Measurements from ENCODE around the gene RHOT1.
"Not testable (repeated sequence)": the region's sequence is repeated elsewhere in the genome, so short reads cannot be mapped to it uniquely, and the experiment has no call there.

RHOT1 gene

DNA sequence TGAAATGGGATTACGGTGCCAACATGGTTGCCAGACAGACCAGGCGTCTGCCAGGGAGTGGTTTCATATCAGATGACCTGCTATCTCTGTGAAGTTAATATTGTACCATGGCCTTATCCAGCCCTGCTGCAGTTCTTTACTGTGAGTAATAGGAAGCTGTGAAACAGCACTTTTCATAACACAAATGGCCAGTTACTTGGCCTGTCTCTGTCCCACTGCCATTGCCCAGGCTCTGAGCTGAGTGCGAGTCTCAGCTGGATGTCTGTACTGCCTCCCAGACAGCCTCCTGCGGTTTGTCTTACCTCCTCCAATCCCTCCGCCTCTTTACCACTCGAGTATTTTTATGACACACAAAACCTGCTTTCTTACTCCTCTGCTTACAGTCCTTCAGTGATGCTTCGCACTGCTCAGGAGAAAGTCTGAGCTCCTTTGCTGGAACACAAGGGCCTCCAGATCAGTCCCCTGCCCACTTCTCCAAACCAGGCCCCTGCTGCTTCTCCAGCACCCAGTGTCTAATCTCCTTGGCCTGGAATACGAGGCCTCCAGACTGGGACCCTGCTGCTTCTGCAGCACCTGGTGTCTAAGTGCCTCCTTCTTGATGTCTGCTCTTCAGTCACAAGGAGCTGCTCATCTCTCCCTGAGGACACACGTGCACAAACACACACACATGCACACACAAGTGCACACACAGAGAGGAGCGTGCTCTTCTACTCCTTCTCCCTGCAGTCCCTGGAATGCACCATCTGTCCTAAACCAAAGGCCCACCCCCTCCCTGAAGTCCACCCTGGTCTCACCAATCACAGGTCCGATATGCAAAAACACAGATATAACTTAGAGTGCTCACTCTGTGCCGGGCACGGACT, 17.1 kb upstream of the RHOT1 start:
- DNase-seq (ENCODE audit: low read depth in 3 of 3), result no peak

DNA sequence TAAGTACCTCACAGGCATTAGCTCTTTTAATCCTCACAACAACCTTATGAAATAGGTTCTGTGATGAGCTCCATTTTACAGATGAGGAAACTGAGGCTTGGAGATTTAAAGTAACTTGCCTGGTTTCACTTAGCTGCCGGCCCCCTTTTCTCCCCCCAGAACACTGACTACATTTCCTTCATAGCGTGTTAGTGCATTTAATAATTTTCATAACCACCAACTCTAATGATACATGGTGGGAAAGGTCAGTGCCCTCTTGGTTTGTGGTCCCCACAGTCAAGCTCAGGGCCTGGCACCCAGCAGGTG, 16.5 kb upstream of the RHOT1 start:
- no peak for DNase-seq (ENCODE audit: low read depth in 3 of 3)

DNA sequence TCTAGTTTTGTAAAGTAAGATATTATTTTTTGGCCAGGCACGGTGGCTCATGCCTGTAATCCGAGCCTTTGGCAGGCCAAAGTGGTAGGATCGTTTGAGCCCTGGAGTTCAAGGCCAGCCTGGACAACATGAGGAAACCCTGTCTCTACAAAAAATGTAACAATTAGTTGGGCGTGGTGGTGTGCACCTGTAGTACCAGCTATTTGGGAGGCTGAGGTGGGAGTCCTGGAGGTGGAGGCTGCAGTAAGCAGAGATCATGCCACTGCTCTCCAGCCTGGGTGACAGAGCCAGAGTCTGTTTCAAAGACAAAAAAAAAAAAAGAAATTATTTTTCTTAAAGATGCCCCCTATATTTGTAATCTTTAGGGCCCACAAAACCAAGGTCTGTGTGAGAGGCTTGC, 16.0 kb upstream of the RHOT1 start:
- DNase-seq (ENCODE audit: low read depth in 3 of 3), result no peak

DNA sequence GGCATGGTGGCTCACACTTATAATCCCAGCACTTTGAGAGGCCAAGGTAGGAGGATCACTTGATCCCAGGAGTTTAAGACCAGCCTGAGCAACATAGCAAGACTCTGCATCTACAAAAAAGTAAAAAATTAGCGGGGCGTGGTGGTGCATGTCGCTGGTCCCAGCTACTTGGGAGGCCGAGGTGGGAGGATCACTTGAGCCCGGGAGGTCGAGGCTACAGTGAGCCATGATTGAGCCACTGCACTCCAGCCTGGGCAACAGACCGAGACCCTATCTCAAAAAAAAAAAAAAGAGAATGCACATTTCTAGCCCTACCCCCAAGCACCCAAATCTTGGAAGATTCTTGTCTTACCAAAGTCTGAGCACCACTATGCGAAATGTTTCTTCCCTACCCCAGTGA, 15.6 kb upstream of the RHOT1 start:
- no peak for DNase-seq (ENCODE audit: low read depth in 3 of 3)

DNA sequence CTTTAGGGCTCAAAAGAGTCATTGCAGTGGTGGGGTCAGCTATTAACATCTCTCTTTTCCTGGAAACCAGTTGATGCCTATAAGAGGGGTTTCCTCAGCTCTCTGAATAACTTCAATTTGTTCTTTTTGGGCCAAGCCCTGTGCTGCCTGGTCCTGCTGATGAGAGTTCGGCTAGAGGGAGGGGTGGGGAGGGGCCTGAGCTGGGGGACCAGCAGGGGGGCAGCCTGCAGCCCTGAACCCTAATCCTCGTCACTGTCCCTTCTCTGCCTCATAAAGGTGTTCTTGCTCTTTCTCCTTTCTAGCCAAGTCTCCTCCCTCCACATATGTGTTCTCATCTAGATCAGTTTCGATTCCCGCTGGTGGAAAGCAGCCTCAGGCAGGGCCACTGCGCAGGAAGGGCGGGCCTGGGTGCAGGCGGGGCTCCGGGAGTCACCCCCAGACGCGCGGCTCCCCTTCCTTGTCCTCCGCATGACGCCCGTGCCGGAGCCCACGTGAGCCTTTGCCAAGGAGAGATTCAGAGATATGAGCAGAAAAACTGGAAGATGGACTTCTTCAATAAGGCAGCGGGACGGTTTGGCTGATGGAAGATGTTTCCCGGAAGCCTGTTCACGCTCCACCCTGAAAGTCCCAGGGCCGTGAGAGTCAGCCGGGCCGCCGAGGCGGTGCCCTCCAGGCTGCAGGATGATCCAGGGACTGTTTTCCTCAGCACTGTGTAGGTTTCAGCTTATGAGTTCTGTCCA, 15.0 kb upstream of the RHOT1 start:
- peak; percentile 57 to 73 (median 72) for DNase-seq (ENCODE audit: low read depth in 3 of 3)

DNA sequence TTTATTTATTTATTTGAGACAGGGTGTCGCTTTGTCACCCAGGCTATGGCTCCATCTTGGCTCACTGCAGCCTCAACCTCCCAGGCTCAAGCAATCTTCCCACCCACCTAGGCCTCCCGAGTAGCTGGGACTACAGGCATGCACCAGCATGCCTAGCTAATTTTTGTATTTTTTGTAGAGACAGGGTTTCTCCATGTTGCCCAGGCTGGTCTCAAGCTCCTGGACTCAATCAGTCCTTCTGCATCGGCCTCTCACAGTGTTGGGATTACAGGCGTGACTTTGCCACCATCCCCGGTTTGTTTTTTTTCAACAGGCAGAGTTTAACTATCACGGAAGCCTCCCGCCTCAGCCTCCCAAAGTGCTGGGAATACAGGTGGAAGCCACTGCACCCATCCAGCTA, 13.8 kb upstream of the RHOT1 start:
- not testable (repeated sequence) for DNase-seq (ENCODE audit: low read depth in 3 of 3)

DNA sequence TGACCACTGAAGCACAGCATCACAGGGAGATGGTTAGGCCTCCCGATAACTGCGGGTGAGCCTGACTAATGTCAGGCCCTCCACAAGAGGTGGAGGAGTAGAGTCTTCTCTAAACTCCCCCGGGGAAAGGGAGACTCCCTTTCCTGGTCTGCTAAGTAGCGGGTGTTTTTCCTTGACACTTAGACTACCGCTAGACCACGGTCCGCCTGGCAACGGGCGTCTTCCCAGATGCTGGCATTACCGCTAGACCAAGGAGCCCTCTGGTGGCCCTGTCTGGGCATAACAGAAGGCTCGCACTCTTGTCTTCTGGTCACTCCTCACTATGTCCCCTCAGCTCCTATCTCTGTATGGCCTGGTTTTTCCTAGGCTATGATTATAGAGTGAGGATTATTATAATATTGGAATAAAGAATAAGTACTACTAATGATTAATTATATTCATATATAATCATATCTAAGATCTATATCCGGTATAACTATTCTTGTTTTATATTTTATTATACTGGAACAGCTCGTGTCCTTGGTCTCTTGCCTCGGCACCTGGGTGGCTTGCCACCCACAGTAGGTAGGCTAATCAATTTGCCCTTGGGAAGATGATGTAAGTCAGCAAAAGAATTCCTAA, 6.7 kb upstream of the RHOT1 start:
- DNase-seq (ENCODE audit: low read depth in 3 of 3), result not testable (repeated sequence)

DNA sequence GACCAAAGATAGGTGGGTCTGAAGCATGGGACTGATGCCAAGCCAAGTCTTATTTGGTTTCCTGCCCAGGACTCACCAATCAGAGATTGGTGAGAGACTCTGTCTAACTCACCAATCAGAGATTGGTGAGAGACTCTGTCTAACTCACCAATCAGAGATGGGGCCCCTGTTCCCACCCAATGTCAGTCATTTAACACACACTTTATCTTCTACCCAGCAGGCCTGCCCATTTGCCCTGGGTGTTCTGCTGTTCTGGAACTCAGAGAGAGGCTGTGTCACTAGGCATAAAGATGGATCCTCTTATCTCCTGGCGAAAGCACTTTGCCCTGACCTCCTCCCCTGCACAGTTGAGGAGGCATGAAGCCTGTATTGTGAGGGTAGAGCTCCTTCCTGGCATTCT, 5.4 kb upstream of the RHOT1 start:
- no peak for DNase-seq (ENCODE audit: low read depth in 3 of 3)

DNA sequence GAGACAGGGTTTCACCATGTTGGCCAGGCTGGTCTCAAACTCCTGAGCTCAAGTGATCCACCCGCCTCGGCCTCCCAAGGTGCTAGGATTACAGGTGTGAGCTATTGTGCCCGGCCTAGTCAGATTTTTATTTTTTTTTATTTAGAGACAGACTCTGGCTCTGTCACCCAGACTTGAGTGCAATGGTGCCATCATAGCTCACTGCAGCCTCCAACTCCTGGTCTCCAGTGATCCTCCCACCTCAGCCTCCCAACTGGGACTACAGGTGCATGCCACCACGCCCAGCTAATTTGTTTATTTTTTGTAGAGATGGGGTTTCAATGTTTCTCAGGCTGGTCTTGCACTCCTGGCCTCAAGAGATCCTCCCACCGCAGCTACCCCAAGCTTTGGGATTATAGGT, 2.8 kb upstream of the RHOT1 start:
- DNase-seq (ENCODE audit: low read depth in 3 of 3), result not testable (repeated sequence)

DNA sequence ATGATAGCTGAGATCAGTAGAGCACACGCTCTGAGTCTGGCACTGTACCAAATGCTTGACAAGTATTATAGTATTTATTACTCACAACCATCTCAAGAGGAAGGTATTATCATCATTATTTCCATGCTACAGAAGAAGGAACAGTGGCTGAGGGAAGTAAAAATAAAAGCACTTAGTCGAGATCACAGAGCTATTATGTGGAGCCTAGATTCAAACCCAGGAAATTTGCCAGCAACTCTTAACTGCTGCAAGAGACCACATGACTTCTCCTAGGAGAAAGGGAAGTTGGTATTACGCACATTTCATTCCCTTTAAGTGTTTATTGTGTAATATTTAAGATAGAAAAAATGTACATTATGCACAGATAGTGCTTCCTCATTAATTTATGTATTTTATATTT, 1.0 kb upstream of the RHOT1 start:
- no peak for DNase-seq (ENCODE audit: low read depth in 3 of 3)

DNA sequence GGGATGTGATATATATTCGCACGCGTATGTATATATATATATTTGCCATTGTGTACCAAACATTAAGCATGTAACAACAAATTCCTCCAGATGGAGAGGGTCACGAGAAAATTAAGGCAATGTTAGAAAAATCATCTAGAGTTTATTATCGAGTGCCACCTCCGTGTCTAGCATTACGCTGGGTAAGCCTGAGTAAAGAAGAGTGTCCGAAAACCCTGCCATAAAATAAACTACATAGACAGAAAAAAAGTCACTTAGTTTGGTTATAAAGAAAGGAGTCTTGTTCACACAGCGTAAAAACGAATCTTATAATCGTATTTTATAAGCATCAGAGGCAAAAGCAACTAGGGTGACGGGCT, 644 bp upstream of the RHOT1 start:
- no peak for DNase-seq (ENCODE audit: low read depth in 3 of 3)

DNA sequence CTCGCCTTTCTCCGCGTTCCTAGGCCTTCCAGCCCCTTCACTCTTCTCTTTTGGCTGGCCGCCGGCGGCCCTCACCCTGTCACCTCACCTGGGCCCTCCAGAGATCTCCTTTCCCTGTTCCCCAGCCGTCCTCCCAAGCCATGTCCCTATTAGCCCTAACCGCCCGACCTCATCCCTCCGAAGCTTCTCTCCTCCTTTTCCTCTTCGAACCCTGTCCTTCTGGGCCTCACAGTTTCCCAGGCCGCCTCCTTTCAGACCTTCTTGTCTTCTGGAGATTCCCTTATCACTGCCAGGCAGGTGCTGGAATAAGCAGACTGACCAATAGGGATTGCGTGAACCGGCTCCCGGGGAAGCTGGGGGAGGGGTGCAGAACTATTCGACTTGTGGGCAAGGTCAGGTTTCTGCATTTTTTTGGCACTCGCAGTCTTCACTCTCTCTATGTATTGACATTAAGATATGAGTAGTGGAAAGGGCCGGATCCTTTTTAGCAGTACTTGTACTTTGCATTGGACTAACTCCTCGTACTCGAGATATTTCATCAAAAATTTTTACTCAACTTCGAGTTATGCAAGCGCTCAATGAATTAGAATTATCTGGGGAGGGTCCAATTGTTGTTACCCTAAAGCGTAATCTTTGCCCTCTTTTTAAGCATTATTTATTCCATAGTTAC, 690 bp downstream of the RHOT1 start:
- no peak for DNase-seq (ENCODE audit: low read depth in 3 of 3)

DNA sequence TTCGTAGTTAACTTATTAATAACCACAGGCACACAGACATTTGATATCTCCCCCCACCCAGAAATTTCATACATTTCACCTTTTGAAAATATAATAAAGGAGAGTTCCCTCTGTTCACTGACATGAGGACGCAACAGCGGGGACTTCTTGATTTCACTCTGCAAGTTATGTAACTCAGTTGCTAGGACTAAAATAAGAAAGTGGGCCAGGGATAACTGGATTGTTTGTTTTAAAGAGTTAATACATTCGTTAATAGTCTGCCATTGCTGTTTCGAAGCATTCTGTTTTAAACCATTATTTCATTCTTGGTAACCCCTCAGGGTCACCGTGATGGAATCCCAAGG, 1.2 kb downstream of the RHOT1 start:
- DNase-seq (ENCODE audit: low read depth in 3 of 3), result no peak

DNA sequence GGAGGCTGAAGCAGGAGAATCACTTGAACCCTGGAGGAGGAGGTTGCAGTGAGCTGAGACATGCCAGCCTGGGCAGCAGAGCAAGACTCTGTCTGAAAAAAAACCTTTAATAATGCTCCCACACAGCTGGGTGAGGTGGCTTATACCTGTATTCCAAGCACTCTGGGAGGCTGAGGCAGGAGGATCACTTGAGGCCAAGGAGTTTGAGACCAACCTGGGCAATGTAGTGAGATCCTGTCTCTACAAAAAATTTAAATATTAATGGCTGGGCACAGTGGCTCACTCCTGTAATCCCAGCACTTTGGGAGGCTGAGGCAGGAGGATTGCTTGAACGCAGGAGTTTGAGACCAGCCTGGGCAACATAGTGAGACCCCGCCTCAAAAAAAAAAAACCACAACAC, 2.1 kb downstream of the RHOT1 start:
- not testable (repeated sequence) for DNase-seq (ENCODE audit: low read depth in 3 of 3)

DNA sequence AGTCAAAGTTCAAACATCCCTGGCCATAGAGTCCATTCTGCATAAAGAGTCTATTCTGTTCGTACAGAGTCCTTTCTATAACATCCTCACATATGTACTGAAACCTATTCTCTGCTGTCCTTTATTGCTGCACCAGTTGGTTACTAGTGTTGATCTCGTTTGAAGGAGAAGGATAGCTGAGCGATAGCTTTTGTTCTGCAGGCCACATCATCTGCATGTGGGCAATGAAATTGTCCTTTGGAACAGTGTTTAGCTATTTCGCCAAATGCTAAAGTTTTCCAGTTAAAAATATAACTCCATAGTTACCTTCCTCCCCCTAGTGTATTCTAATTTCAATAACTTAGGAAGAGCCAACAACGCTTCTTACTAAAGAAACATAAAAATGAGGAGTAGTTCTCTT, 6.0 kb downstream of the RHOT1 start:
- DNase-seq (ENCODE audit: low read depth in 3 of 3), result no peak

DNA sequence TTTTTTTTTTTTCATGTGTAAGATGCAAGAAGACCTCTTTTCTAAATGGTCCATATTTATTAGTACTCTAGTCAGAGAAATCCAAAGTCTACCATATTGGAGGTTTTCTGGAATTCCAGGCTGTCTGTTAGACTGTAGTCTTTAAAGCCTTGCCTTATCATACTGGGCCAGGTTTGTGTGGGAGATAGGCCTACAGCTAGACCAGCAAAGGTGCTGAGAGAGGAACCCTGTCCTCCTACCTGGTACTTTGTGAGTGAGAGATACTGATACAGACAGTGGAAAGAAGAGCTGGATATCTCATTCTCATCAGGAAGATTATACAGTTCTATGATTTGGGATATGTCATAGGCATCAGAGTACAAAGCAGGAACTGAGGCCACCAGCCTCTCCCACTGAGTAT, 8.1 kb downstream of the RHOT1 start:
- DNase-seq (ENCODE audit: low read depth in 3 of 3), result no peak

DNA sequence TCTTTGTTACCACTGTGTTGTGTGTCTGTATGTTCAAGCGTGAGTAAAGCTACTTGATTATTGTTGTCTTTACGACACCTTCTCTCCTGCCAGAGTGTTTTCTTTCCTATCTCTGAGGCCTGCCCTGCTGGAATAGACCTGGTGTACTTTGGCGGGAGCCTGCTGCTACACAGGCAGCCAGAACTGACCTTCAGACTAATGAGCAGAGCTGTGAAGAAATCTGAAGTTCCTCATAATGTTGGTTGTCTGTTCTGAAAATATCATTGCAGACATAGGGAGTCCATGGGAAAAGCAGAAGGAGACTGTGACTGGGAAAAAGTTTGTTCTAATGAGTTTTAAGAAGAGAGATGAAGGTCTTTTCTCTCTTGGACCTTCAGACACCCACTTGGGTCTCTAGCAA, 9.8 kb downstream of the RHOT1 start:
- DNase-seq (ENCODE audit: low read depth in 3 of 3), result no peak

DNA sequence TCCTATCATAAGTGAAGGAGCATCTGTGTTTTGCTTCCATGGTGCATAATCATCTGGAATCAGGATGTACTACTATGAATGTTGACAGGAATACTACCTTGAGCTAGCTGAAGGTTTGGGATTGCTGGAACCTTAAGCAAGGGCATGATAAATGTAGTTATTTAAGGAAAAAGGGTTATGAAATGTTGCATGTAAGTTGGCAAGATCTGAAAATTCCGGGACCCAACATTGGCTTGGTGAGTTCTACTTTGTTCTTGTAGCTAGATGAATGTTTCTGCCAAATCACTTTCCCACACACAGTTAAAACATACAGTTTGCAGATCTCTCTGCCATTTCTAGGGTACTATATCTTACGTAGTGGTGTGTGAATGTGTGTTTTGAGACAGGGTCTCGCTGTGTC, 13.6 kb downstream of the RHOT1 start:
- no peak for DNase-seq (ENCODE audit: low read depth in 3 of 3)

DNA sequence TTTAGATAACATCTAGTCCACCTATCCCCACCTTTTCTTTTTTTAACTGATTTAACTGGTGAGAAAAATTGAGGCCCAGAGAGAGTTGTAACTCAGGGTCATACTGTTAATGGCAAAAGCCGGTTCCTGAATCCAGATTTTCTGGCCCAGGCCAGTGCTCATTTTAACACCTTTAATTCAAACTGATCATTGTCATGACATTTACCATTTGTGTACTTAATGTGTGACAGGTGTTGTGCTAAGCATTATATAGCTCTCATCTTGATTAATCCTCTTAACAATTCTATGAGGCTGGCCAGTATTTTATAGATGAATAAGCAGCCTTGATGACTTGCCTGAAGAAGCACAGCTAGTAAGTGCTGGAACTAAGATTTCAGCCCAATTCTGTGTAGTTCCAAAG, 14.4 kb downstream of the RHOT1 start:
- DNase-seq (ENCODE audit: low read depth in 3 of 3), result no peak

DNA sequence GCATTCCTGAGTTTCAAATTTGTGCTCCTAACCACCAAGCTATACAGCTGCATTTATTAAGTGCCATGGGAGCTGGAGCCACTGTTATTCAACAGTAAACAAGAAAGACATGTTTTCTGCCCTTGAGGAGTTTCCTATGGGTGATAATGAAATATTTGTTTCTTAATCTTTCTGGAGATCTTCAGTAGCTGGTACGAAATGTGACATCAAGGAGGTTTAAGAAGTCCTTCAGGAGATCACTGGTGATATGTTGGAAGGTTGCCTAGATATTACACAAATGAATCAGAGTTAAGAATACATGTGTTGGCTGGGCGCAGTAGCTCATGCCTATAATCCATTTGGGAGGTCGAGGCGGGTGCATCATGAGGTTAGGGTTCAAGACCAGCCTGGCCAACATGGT, 14.9 kb downstream of the RHOT1 start:
- no peak for DNase-seq (ENCODE audit: low read depth in 3 of 3)

DNA sequence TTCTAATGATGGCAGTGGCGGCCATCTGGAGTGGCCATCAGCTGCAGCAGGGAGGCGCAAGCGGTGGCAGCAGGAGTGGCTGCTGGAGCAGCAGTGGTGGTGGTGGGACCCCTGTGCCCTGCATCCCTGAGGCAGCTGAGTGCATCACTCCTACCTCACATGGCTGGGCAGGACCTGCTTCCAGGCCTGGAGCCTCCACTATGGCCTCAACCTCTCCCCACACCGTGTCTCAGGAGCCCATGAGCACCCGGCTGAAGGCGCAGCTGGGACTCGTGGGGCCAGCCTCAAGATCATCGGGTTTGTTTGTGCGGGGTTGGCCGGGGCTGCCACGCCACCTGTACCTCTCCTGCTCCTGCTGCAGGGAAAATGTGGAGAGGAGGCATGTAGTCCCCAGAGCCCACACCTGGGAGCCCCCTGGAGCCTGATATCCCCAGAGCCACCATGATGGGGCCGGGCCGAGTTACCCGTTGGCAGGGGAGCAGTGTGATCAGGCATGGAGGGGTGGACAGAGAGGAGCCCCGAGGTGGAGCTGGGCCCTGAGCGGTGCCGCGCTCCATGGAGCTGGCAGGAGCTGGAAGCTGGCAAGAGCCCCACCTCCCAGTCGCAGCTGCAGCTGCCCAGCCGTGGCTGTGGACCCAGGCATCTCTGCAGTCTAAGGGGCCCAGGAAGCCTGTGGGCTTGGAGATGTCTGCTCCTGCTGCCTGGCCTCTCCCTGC, 16.7 kb downstream of the RHOT1 start:
- DNase-seq (ENCODE audit: low read depth in 3 of 3), result no peak

Measured in stimulated activated CD4-positive, alpha-beta T cell treated with anti-CD3 and anti-CD28 coated beads, TNF-alpha, amount 100 ng/mL, for 48 hours (primary cell).